Stimulated activated CD8-positive, alpha-beta memory T cell treated with anti-CD3 and anti-CD28 coated beads, Interleukin-7, amount 100 ng/mL, for 4 hours (primary cell): ENCODE data around the gene P2RX2.

Experiments
- DNase-seq, 2 donors: peaks; one replicate each; pipeline ENCODE4 v3.0.0-alpha.2; 2020; ENCODE audit warnings: low read depth in 2 of 2

The P2RX2 gene

DNA sequence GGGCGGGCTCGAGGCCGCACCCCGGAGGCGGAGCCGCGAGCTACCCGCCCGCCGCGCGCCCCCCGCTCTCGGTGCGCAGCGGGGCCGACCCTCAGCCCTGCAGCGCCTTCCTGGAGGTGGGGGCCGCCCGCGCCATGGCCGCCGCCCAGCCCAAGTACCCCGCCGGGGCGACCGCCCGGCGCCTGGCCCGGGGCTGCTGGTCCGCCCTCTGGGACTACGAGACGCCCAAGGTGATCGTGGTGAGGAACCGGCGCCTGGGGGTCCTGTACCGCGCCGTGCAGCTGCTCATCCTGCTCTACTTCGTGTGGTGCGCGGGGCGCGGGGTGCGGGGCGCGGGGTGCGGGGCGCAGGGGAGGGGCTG is at the start of gene P2RX2:
TSS of gene P2RX2 (plus strand) at position 94 of the 361 bp plus-strand sequence. CDS start at position 135, 41 bp downstream.
- DNase-seq: no peak

DNA sequence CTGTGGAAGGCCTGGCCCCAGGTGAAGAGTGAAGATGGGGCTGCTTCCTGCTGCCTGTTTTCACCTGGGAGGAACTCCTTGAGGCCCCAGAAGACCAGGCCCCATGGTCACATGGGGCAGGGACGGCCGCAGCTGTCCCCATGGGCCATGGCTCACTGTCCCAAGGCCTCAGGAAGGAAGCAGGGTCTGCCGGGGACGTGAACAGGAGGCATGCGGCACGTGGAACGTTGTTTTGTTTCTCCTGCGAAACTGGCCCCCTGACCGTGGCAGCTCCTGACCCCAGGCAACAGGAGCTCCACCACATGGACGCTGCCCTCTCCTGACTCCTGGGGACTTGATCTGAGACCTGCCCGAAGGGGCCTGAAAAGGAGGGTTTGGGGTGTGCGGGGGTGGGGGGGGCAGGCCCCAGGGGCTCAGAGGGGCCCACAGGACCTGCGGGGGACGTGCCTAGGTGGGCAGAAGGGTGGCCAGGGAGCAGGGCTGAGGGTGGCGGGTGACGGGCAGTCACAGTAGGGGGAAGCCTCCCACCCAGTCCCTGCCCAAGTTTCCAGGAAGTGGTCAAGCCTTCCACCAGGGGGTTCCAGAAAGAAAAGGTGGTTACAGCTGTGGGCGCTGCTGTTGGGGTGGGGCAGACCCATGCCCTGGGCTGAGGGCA is 49.6 kb upstream of the P2RX2 start:
- no peak for DNase-seq

DNA sequence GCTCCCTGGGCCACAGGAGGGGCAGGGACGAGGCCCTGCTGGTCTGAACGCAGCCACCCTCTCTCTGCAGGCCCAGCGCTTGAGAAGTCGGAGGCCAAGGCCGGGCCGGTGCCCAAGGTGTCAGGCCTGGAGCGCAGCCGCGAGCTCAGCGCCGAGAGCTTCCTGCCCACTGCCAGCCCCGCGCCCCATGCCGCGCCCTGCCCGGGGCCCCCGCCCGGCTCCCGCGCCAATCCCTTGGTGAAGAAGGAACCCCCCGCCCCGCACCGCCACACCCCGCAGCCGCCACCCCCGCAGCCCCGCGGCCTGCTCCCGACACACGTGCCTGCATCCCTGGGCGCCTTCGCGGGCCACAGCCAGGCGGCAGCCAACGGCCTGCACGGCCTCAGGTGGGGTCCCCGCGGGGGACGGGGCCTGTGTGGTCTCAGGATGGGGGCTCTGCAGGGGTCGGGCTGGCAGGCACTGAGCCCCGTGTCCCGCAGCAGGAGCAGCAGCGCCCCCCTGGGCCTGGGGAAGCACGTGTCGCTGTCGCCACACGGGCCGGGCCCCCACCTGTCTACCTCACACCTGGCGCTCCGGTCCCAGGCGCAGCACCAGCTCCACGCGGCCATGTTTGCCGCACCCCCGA is 48.6 kb upstream of the P2RX2 start:
- no peak for DNase-seq

DNA sequence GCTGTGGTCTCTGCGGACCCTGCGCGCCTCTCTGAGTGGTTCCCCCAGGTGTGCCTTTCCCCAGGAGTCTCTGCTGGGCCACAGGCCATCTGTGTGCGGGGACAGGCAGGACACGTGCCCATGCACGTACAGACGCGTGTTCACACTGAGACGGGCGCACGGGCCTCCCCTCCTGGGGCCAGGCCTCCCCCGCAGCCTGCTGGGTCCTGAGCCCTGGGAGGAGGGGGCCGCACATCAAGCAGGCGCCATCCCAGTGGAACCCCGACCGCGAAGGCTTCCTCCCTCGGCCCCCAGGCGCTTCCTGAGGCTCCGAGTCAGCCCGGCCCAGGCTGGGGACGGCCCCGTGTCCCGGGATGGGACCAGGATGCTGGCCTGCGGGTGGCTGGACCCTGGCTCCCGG is 47.9 kb upstream of the P2RX2 start:
- no peak for DNase-seq

DNA sequence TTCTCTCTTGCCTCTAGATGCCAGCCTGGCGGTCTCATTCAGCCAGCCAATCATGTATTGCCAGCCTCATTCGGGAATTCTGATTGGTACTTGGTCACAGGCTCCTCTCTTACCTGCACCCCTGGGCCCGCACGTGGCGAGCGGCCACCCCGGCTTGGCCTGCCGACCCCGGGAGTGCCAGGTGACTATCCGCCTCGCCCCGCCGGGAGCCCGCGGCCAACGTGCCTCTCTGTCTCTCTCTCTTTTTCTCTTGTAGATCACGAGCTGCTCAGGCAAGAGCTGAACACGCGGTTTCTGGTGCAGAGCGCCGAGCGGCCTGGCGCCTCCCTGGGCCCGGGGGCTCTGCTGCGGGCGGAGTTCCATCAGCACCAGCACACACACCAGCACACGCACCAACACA is 47.5 kb upstream of the P2RX2 start:
- no peak for DNase-seq

DNA sequence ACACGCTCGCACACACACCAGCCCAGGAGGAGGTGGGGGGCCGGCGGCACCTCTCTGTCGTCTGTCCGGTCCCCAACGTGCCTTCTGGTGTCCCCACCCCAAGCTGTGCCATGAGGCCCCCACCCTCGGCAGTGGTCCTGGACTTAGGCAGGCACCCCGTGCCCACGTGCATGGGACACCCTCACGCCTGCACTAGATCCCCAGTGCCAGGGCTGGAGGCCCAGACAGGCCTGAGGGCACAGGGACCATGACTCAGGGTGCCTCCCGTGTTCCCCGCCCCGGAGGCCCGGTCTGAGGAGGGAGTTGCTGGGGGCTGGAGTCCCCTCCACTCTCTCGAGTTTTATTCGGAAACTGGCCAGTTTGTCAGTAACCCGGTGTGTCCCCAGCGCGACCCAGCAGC is 47.0 kb upstream of the P2RX2 start:
- DNase-seq: no peak

DNA sequence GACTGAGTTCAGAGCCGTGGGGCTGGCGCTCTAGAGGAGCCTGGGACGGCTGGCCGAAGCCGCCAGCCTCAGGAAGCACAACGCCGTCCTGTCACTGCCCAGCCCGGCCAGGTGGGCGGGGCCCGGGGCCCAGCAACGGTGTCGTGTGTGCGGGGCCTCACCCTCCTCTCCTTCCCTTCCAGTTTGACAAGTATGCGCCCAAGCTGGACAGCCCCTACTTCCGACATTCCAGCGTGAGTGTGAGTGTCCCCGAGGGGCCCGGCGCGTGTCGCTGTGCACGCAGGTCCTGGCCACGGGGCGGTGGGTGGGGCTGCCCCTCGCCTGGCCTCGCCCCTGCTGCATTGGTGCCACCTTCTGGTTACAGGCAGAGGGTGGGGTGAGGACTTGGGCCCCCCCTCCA is 46.5 kb upstream of the P2RX2 start:
- no peak for DNase-seq

DNA sequence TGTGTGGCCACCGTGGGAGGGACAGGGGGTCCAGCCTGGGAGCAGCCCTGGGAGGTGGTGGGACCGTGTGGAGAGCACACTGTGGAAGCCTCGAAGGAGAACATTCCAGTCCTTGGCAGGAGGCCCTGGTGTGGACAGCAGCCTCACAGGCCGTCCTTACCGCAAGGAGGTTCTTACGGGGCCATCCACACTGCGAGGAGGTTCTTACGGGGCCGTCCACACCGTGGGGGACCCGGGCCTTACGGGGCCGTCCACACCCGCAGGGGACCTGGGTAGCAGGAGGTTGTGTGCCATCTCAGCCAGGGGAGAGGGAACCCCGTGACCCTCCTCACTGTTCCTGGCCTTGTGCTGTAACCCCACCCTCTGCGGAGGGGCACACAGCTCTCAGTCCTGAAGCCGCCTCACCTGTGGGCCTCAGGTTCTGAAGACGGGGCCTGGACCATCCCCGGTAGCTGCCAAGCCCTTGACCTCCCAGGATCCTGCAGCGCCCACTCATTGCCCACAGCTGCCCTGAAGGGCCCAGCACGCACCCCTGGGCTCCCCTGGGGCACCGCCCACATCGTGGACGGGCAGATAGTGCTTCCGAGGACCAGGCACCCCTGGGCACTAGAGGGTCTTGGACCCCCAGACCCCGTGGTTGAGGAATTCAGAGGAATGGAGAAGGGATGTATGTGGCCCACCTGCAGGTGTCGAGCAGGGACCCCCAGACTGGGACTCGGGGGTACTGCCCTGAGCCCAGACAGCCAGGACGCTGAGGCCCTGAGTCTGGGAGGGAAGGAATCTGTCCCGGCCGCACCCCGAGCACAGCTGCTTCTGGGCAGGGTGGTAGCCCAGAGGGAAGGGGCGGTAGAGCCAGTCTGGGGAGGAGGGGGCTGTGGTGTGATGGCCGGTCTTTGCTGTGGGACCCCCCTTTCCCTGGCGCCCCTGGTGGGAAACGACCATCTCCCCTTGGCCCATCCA is 45.5 kb upstream of the P2RX2 start:
- DNase-seq: no peak

DNA sequence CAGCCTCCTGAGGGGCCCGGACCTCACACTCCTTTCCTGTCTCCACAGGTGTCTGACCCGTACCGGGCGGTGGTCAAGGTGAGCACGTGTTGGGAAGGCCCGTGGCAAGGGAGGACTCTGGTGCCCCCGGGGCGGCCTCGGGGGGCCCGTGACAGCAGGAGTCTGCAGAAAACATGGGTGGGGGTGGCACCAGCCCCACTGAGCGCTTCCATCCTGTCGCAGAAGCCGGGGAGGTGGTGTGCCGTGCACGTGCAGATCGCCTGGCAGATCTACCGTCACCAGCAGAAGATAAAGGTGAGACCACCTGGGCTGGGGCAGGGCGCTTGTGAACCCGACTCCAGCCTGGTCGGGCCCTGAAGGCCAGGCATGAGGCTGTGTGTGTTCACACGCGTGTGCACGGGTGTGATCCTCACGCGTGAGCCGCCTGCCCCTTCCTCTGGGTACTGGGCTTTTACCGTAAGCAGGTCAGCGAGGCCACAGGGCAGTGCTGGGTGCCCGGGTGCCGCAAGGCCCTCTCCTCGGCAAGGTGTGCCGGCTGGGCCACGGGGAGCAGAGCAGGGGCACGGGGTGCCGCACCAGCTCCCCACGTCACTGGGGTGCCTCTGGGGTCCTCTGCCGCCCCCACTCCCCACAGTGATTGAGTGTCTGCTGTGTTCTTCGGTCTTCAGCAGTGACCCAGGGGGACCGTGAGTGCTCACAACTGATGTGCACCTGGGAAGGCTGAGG is 44.1 kb upstream of the P2RX2 start:
- no peak for DNase-seq

DNA sequence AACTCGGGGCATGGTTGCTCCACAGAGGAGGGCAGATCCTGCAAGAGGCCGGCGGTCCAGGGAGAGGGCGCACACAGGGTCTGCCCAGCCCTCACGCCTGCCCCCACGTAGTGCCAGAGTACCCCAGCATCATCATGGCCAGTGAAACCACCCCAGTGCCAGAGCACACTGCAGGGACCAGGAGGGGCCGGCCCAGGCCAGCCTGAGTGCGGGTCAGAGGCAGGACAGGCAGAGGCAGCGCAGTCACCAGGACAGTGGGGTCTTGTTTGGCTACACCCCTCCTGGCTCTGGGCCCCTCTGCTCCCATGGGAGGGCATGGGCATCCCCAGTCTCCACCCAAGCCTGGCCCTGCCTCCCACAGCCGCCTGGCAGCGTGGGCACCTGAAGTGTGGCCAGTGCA is 42.9 kb upstream of the P2RX2 start:
- no peak for DNase-seq

DNA sequence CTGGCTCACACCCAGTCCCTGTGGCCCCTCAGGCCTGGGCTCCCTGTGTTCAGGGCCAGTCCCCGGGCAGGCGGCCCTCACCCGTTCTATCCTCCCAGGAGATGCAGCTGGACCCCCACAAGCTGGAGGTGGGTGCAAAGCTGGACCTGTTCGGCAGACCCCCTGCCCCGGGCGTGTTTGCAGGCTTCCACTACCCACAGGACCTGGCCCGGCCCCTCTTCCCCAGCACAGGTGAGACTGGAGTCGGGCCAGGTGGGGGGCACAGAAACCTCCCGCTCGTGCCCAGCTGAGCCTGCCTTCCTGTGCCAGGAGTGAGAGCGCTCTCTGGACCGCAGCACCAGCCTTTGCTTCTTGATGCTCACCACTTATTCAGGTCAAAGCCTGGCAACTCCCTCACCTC is 41.9 kb upstream of the P2RX2 start:
- DNase-seq: no peak

DNA sequence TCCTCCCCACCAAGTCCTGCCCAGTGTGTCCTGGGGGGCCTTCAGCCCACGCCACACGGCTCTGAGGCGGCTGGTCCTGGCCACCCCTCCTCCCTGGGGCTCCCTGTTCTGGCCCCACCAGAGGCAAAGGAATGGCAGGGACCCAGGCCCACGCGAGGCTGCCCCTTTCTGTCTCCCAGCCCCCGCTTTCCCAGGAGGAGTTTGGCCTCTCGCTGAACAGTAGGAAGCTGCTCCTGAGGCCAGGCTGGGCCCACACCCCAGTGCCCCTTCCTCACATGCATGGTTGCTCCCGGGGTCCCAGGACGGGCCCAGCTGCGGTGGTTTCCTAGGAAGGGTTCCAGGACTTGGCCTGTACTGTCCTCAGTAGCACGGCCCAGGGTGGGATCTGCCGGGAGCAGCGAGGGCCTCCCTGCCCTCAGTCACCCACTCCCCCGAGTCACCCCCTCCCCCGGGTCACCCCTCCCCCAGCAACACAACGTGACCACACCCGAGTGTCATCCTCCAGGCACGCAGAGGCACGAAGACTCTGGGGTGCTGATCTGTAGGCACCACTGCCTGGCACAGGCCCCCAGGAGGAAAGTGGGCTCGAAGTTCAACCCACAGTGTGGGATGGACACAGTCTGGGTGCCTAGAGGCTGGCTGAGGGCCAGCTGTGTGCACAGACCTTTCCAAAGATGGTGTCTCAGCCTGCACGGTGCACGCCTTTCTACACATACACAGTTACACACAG is 41.2 kb upstream of the P2RX2 start:
- no peak for DNase-seq

DNA sequence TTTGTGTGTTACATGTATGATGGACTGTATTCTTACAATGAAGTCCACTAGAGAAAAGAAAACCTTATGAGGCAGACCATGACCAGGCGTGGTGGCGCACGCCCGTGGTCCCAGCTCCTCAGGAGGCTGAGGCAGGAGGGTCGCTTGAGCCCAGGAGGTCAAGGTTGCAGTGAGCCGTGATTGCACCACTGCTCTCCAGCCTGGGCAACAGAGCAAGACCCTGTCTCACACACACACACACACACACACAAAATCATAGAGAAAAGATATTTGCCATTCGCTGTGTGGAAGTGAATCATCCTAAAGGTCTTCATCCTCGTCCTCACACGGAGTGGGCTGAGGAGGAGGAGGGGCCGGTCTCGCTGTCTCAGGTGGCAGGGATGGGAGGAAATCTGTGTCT is 40.5 kb upstream of the P2RX2 start:
- DNase-seq: no peak

DNA sequence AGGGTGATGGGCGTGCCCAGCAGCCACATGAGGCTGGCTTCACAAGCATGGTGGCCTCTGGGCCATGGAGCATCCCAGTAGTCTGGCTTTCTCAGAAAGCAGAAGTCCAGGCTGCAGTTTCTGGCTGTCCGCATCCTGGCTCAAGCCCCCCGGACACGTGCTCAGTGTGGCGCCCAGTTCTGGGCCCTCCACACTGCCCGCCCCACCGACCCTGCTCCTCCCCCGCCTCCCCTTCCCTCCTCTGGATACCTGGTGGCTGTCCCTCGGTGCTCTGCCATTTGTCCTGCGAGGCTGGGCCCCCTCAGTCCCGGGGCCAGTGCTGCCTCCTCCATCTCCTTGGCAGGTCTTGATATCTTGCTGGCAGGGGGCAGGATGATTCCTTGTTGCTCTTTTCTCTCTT is 39.8 kb upstream of the P2RX2 start:
- DNase-seq: no peak

DNA sequence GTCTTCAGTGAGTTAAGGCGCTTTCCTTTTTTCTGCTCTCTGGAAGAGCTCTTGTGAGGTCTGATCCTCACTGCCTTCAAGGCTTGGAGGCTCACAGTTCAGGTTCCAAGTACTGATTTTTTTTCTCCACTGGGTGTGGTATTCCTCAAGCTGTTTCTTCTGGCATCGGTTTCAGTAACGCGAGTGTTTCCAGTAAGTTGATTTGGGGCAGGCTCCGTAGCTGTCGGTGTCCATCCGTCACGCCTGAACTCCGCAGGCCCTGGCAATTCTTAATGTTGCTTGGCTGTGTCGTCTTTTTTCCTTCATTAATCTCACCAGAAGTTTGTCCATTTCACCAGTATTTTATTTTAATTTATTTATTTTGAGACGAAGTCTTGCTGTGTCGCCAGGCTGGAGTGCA is 38.8 kb upstream of the P2RX2 start:
- no peak for DNase-seq

DNA sequence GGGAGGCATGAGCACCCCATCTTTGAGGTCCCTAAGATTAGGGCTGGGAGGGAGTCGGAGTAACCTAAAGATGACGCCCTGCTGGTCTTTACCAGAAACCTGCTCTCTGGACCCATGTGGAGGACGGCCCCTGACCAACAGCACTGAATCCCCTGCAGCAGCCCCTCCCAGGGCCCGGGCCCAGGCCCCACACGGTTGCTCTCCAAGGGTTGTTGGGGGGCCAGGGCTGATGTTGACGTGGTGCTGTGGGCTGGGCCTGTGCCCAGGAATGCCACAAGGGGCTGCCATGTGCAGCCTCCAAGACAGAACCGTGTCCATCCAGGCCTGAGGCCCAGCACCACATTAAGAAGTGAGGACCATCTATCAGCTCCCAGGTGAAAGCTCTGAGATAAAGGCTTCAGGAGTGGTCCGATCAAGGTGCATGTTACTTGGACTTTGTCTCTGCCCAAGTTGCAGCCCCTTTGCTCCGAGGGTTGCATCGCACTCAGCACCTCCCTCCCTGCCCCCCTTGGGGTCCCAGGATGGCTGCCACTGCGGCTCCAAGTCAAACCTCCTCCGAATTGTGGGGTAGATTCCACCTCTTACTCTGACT is 37.8 kb upstream of the P2RX2 start:
- no peak for DNase-seq

DNA sequence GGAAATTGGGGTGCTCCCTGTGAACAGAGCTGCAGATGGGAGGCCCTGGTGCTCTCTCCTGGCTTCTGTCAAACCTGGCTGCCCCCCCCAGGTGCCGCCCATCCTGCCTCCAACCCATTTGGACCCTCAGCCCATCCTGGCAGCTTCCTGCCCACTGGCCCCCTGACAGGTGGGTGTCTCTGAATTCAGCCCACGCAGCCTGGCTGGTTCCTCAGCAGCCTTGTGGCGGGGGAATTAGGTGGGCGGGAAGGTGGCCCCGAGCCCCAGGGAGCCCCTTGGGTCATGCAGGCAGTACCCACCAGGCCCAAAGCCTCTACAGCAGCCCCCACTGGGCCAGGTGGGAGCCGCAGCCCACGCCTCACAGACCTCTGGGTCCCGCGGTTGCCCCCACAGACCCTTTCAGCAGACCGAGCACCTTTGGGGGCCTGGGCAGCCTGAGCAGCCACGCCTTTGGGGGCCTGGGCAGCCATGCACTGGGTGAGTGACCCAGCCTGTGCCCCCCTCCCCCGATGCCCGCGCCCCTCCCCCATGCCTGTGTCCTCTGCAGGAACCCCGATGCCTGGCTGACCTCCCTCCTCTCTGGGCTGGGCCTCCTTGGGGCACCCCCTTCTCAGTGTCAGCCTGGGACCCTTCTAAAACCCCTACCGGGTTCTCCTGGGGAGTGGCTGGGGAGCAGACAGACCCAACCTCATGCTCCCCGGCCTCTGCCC is 37.1 kb upstream of the P2RX2 start:
- DNase-seq: no peak

DNA sequence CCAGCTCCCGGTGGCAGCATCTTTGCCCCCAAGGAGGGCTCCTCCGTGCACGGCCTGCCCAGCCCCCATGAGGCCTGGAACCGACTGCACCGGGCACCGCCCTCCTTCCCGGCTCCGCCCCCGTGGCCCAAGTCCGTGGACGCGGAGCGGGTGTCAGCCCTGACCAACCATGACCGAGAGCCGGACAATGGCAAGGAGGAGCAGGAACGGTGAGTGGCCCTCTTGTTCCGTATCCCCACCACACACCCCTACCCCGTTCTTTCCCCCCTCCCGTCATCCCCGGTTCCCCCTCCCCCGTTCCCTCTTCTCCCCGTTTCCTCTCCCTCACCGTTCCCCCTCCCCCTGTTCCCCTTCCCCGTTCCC is 36.5 kb upstream of the P2RX2 start:
- no peak for DNase-seq

DNA sequence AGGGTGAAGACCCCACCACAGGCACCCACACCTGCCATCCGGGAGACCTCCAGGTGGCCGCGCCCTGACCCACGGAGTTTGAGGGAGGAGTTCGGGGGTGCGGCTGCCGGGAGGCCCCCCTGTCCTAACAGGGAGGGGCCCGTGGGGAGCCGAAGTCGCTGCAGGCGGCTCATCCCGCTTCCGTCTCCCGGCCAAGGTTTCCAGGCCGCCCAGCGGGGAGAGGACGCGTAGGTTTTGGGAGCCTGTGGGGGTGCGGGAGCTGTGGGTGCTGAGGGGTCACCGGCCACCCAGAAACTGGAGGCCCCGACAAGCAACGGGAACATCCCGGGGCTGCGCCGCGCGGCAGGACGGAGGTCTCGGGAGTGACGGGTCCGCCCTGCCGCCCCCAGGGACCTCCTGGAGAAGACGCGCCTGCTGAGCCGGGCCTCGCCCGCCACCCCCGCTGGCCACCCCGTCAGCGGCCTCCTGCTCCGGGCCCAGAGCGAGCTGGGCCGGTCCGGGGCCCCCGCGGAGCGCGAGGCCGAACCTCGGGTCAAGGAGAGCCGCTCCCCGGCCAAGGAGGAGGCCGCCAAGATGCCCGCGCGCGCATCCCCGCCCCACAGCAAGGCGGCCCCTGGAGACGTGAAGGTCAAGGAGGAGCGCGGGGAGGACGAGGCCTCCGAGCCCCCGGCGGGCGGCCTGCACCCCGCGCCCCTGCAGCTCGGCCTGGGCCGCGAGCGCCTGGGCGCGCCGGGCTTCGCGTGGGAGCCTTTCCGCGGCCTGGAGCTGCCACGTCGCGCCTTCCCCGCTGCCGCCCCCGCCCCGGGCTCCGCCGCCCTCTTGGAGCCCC is 35.8 kb upstream of the P2RX2 start:
- no peak for DNase-seq

DNA sequence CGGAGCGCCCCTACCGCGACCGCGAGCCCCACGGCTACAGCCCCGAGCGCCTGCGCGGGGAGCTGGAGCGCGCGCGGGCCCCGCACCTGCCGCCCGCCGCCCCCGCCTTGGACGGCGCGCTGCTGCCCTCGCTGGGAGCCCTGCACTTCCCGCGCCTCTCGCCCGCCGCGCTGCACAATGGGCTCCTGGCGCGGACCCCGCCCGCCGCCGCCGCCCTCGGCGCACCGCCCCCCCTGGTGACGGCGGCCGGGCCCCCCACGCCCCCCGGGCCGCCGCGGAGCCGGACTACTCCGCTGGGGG is 35.2 kb upstream of the P2RX2 start:
- DNase-seq: no peak
